WTC11 (cell line): Measurements from ENCODE around the gene UTP4. TPM values are rescaled to one million over a fixed set of nuclear protein-coding genes. Genes with fewer than 3 reads are reported as not detected.
A peak's percentile ranks its signal among the peaks of the same experiment; 100 is the strongest.

Experiments
- ATAC-seq: fragments of 200-7000 bp; cut with Tn5 transposase; 2 replicates; pipeline ENCODE4 v1.10.0; 2021; ENCODE audit warnings: mild to moderate bottlenecking, moderate library complexity
- CTCF ChIA-PET: fragments of 300-600 bp; sonication (Branson Sonifier 250); formaldehyde crosslinking; loops from one replicate; lab custom pipeline; 2021; ENCODE audit warnings: antibody characterized with exemption; lab: Charles Lee
- POLR2A ChIA-PET: fragments of 350-600 bp; sonication (Branson Sonifier 250); formaldehyde crosslinking; loops from one replicate; lab custom pipeline; 2021; ENCODE audit warnings: antibody characterized with exemption; lab: Charles Lee
- DNase-seq: peaks from one replicate; pipeline ENCODE4 v3.0.0; 2021; ENCODE audit warnings: low spot score
- H3K27ac Mint-ChIP-seq: 2 replicates; pipeline ENCODE4 v1.8.0; 2021; ENCODE audit warnings: mixed read lengths
- H3K27me3 Mint-ChIP-seq: 2 replicates; pipeline ENCODE4 v1.8.0; 2021; ENCODE audit warnings: low read depth, mild to moderate bottlenecking, moderate library complexity, mixed read lengths
- H3K36me3 Mint-ChIP-seq: 2 replicates; pipeline ENCODE4 v1.8.0; 2021; ENCODE audit warnings: mixed read lengths
- H3K4me1 Mint-ChIP-seq: 2 replicates; pipeline ENCODE4 v1.8.0; 2022; ENCODE audit warnings: mixed read lengths
- H3K4me3 Mint-ChIP-seq: 2 replicates; pipeline ENCODE4 v1.8.0; 2021; ENCODE audit warnings: mild to moderate bottlenecking, moderate library complexity, mixed read lengths
- H3K9me3 Mint-ChIP-seq: 2 replicates; pipeline ENCODE4 v1.8.0; 2021; ENCODE audit warnings: mixed read lengths
- ATF1 ChIP-seq: sonication (generic); formaldehyde crosslinking; IDR thresholded peaks from 2 replicates; pipeline ENCODE4 v1.8.1; 2023; ENCODE audit warnings: mild to moderate bottlenecking, moderate library complexity, missing genetic modification reagents
- CDX4 ChIP-seq: fragments of 250-450 bp; sonication (Bioruptor Pico); IDR thresholded peaks from 2 replicates; pipeline ENCODE4 v1.9.0; 2021; ENCODE audit warnings: moderate library complexity, mild to moderate bottlenecking, inconsistent platforms, borderline replicate concordance
- ESRRA ChIP-seq: sonication (generic); formaldehyde crosslinking; IDR thresholded peaks from 2 replicates; pipeline ENCODE4 v1.8.1; 2022; ENCODE audit warnings: mild to moderate bottlenecking, missing genetic modification reagents, borderline replicate concordance
- FOXK1 ChIP-seq: sonication (generic); formaldehyde crosslinking; IDR thresholded peaks from 2 replicates; pipeline ENCODE4 v1.8.0; 2022; ENCODE audit warnings: mild to moderate bottlenecking, moderate library complexity, missing genetic modification reagents
- GRHL2 ChIP-seq: fragments of 250-450 bp; sonication (Bioruptor Pico); IDR thresholded peaks from 2 replicates; pipeline ENCODE4 v1.8.0; 2022; ENCODE audit warnings: mild to moderate bottlenecking, moderate library complexity; ENCODE audit not compliant: insufficient replicate concordance, severe bottlenecking
- GTF2I ChIP-seq: fragments of 250-450 bp; sonication (Bioruptor Pico); conservative IDR thresholded peaks from 2 replicates; pipeline ENCODE4 v1.4.0; 2021; ENCODE audit warnings: mild to moderate bottlenecking
- HMGA2 ChIP-seq: fragments of 250-450 bp; sonication (Bioruptor Pico); IDR thresholded peaks from 2 replicates; pipeline ENCODE4 v1.4.0; 2021; ENCODE audit warnings: mild to moderate bottlenecking, moderate library complexity
- IRF2 ChIP-seq: sonication (generic); formaldehyde crosslinking; IDR thresholded peaks from 2 replicates; pipeline ENCODE4 v1.8.0; 2022; ENCODE audit warnings: low read depth, missing genetic modification reagents, borderline replicate concordance
- JAZF1 ChIP-seq: fragments of 250-450 bp; sonication (Bioruptor Pico); IDR thresholded peaks from 2 replicates; pipeline ENCODE4 v1.9.0; 2021; ENCODE audit warnings: moderate library complexity, mild to moderate bottlenecking, inconsistent platforms
- KAT7 ChIP-seq: sonication (generic); formaldehyde crosslinking; IDR thresholded peaks from 2 replicates; pipeline ENCODE4 v1.8.1; 2023; ENCODE audit warnings: missing genetic modification reagents, mild to moderate bottlenecking, borderline replicate concordance
- OVOL2 ChIP-seq: fragments of 250-450 bp; sonication (Bioruptor Pico); IDR thresholded peaks from 2 replicates; pipeline ENCODE4 v1.9.0; 2021; ENCODE audit warnings: mild to moderate bottlenecking, borderline replicate concordance
- SMAD3 ChIP-seq: sonication (generic); formaldehyde crosslinking; IDR thresholded peaks from 2 replicates; pipeline ENCODE4 v1.8.0; 2022; ENCODE audit warnings: missing genetic modification reagents, mild to moderate bottlenecking, borderline replicate concordance
- SOX15 ChIP-seq: fragments of 250-450 bp; sonication (Bioruptor Pico); IDR thresholded peaks from 2 replicates; pipeline ENCODE4 v1.9.0; 2021; ENCODE audit warnings: mild to moderate bottlenecking
- SP1 ChIP-seq: sonication (generic); formaldehyde crosslinking; conservative IDR thresholded peaks from 2 replicates; pipeline ENCODE4 v1.8.1; 2022; ENCODE audit warnings: missing genetic modification reagents
- TCF7 ChIP-seq: sonication (generic); formaldehyde crosslinking; IDR thresholded peaks from 2 replicates; pipeline ENCODE4 v1.8.0; 2022; ENCODE audit warnings: mild to moderate bottlenecking, low read depth, missing genetic modification reagents, moderate library complexity
- TEAD1 ChIP-seq: sonication (generic); formaldehyde crosslinking; IDR thresholded peaks from 2 replicates; pipeline ENCODE4 v1.8.0; 2022; ENCODE audit warnings: mild to moderate bottlenecking, missing genetic modification reagents
- TP53 ChIP-seq: sonication (generic); formaldehyde crosslinking; IDR thresholded peaks from 2 replicates; pipeline ENCODE4 v1.8.1; 2023; ENCODE audit warnings: mild to moderate bottlenecking, missing genetic modification reagents
- ZNF121 ChIP-seq: sonication (generic); formaldehyde crosslinking; IDR thresholded peaks from 2 replicates; pipeline ENCODE4 v1.8.0; 2023; ENCODE audit warnings: missing genetic modification reagents
- ZNF138 ChIP-seq: sonication (generic); formaldehyde crosslinking; conservative IDR thresholded peaks from 2 replicates; pipeline ENCODE4 v1.8.1; 2022; ENCODE audit warnings: mild to moderate bottlenecking, moderate library complexity, missing genetic modification reagents
- ZNF219 ChIP-seq: sonication (generic); formaldehyde crosslinking; IDR thresholded peaks from 2 replicates; pipeline ENCODE4 v1.8.0; 2023; ENCODE audit warnings: missing genetic modification reagents, mild to moderate bottlenecking, borderline replicate concordance
- total RNA-seq: library from RNA; stranded (reverse); gene quantifications from 3 replicates; pipeline ENCODE4 v1.2.3, GENCODE V29; 2021
- TF ChIP-seq, protein P1 (sequence below): sonication (generic); formaldehyde crosslinking; IDR thresholded peaks from 2 replicates; pipeline ENCODE4 v1.8.0; 2023; ENCODE audit warnings: missing genetic modification reagents
- TF ChIP-seq, protein P2 (sequence below): sonication (generic); formaldehyde crosslinking; IDR thresholded peaks from 2 replicates; pipeline ENCODE4 v1.8.0; 2022; ENCODE audit warnings: missing genetic modification reagents
- TF ChIP-seq, protein P3 (sequence below): fragments of 250-450 bp; sonication (Bioruptor Pico); IDR thresholded peaks from 2 replicates; pipeline ENCODE4 v1.9.0; 2021; ENCODE audit warnings: mild to moderate bottlenecking

Gene UTP4
- total RNA-seq, 1 experiment from 2014 or later, result 85.7 TPM

DNA sequence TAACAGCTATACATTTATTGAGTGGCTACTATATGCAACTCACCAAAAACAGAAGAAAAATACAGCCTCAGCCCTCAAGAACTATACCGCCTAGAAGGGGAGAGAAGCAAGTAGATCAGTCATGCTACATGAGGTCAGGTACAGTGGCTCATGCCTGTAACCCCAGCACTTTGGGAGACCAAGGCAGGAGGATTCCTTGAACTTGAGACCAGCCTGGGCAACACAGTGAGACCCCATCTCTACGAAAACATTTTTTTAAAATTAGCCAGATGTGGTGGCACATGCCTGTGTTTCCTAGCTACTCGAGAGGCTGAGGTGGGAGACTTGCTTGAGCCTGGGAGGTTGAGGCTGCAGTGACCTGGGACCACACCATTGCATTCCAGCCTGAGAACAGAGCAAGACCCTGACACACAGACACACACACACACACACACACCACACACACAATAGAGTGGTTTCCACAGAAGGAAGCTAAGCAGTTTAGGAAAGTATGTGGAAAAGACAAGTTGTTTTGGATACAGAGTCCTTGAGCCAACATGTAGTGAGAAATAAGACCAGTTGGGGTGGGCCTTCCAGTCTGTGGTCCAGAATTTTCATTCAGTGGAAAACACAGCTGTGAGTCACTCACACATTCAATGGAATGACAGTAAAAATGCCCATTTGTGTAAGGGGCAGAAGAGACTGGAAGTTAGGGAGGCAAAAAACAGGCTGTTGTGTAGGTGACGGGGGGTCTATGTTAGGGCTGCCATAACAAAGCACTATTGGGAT, 43.8 kb downstream of the UTP4 start:
- no peaks in the 10 kb centered on the region for H3K27me3 Mint-ChIP-seq
- ATAC-seq (no peak), DNase-seq (no peak)
- H3K36me3 Mint-ChIP-seq, result peaks cover 2% of the 10 kb centered on the region; the same call in 1 of the 2 replicates
- no peak for TF ChIP-seq SP1
- TF ChIP-seq IRF2 (CRISPR knock-in tag), result no peak
- no peak for TF ChIP-seq SOX15
- no peak for TF ChIP-seq TP53 (CRISPR knock-in tag)
- no peak for TF ChIP-seq SMAD3 (CRISPR knock-in tag)
- no peak for TF ChIP-seq ZNF219
- no peak for TF ChIP-seq JAZF1
- H3K4me1 Mint-ChIP-seq, result peaks cover 13% of the 10 kb centered on the region
- POLR2A ChIA-PET, result no interaction called here
- H3K4me3 Mint-ChIP-seq, result no peak overlapping the region
- H3K27ac Mint-ChIP-seq, result no peak overlapping the region
- no peaks in the 10 kb centered on the region for H3K9me3 Mint-ChIP-seq
- CTCF ChIA-PET, result no interaction called here

GRCh38 chr16:69179328-69180010, 47.0 kb downstream of the UTP4 start:
- ChIA-PET CTCF (no interaction called here), POLR2A (interaction anchor here (0.6 kb wide), 1 partner anchor 48 kb away, joined by 7 read pairs; no protein-coding TSS in a partner anchor)
- ATAC-seq, result no peak
- H3K9me3 Mint-ChIP-seq, result no peaks in the 10 kb centered on the region
- no peak for DNase-seq
- TF ChIP-seq, protein P1, sequence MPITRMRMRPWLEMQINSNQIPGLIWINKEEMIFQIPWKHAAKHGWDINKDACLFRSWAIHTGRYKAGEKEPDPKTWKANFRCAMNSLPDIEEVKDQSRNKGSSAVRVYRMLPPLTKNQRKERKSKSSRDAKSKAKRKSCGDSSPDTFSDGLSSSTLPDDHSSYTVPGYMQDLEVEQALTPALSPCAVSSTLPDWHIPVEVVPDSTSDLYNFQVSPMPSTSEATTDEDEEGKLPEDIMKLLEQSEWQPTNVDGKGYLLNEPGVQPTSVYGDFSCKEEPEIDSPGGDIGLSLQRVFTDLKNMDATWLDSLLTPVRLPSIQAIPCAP (CRISPR knock-in tag), result no peak
- TF ChIP-seq TP53 (CRISPR knock-in tag), result no peak
- no peaks in the 10 kb centered on the region for H3K4me1 Mint-ChIP-seq
- peaks cover 2% of the 10 kb centered on the region; the same call in 1 of the 2 replicates for H3K36me3 Mint-ChIP-seq
- H3K4me3 Mint-ChIP-seq, result no peak overlapping the region
- H3K27ac Mint-ChIP-seq, result peak overlapping the region; percentile 2; the same call in 1 of the 2 replicates
- H3K27me3 Mint-ChIP-seq, result no peaks in the 10 kb centered on the region

- Mint-ChIP-seq H3K4me3 (no peak overlapping the region), H3K4me1 (no peaks in the 10 kb centered on the region), H3K9me3 (no peaks in the 10 kb centered on the region), H3K27me3 (no peaks in the 10 kb centered on the region), H3K36me3 (peaks cover 2% of the 10 kb centered on the region; the same call in 1 of the 2 replicates), H3K27ac (no peak overlapping the region)
- DNase-seq (no peak), ATAC-seq (no peak)
- TF ChIP-seq GTF2I (CRISPR knock-in tag) (no peak), TP53 (CRISPR knock-in tag) (no peak), HMGA2 (CRISPR knock-in tag) (no peak), FOXK1 (no peak), OVOL2 (no peak), ATF1 (no peak)
- ChIA-PET CTCF (no interaction called here), POLR2A (interaction anchor here (0.6 kb wide), 1 partner anchor 47 kb away, joined by 7 read pairs; no protein-coding TSS in a partner anchor)
Measured at GRCh38 chr16:69180011-69180338, 47.5 kb downstream of the UTP4 start.

GRCh38 chr16:69182730-69183416, 50.4 kb downstream of the UTP4 start:
- POLR2A ChIA-PET, result no interaction called here
- no peaks in the 10 kb centered on the region for H3K36me3 Mint-ChIP-seq
- H3K4me3 Mint-ChIP-seq, result no peak overlapping the region
- 0 out of 2 replicates have a peak overlapping the region, but pooled peaks have one; percentile 26 for H3K27ac Mint-ChIP-seq
- no peaks in the 10 kb centered on the region for H3K9me3 Mint-ChIP-seq
- CTCF ChIA-PET, result no interaction called here
- DNase-seq (no peak), ATAC-seq (no peak)
- peaks cover 6% of the 10 kb centered on the region for H3K4me1 Mint-ChIP-seq
- no peaks in the 10 kb centered on the region for H3K27me3 Mint-ChIP-seq
- no peak for TF ChIP-seq CDX4 (CRISPR knock-in tag)
- TF ChIP-seq KAT7 (CRISPR knock-in tag), result no peak
- TF ChIP-seq, protein P2, sequence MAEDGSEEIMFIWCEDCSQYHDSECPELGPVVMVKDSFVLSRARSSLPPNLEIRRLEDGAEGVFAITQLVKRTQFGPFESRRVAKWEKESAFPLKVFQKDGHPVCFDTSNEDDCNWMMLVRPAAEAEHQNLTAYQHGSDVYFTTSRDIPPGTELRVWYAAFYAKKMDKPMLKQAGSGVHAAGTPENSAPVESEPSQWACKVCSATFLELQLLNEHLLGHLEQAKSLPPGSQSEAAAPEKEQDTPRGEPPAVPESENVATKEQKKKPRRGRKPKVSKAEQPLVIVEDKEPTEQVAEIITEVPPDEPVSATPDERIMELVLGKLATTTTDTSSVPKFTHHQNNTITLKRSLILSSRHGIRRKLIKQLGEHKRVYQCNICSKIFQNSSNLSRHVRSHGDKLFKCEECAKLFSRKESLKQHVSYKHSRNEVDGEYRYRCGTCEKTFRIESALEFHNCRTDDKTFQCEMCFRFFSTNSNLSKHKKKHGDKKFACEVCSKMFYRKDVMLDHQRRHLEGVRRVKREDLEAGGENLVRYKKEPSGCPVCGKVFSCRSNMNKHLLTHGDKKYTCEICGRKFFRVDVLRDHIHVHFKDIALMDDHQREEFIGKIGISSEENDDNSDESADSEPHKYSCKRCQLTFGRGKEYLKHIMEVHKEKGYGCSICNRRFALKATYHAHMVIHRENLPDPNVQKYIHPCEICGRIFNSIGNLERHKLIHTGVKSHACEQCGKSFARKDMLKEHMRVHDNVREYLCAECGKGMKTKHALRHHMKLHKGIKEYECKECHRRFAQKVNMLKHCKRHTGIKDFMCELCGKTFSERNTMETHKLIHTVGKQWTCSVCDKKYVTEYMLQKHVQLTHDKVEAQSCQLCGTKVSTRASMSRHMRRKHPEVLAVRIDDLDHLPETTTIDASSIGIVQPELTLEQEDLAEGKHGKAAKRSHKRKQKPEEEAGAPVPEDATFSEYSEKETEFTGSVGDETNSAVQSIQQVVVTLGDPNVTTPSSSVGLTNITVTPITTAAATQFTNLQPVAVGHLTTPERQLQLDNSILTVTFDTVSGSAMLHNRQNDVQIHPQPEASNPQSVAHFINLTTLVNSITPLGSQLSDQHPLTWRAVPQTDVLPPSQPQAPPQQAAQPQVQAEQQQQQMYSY, result no peak
- TF ChIP-seq TCF7 (CRISPR knock-in tag), result no peak
- TF ChIP-seq ZNF138 (CRISPR knock-in tag), result no peak
- TF ChIP-seq TEAD1, result no peak
- TF ChIP-seq ESRRA (CRISPR knock-in tag), result no peak
- no peak for TF ChIP-seq GRHL2 (CRISPR knock-in tag)
- TF ChIP-seq, protein P3, sequence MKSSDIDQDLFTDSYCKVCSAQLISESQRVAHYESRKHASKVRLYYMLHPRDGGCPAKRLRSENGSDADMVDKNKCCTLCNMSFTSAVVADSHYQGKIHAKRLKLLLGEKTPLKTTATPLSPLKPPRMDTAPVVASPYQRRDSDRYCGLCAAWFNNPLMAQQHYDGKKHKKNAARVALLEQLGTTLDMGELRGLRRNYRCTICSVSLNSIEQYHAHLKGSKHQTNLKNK (CRISPR knock-in tag), result no peak
- no peak for TF ChIP-seq ZNF121
